Measurements from ENCODE around the gene PNPLA1.

Gene PNPLA1

GRCh38 chr6:36269834-36270705 lies at the start of gene PNPLA1:
TSS of gene PNPLA1 (plus strand) at chr6:36270060. CDS start at chr6:36270460, 400 bp downstream.
- H3K27ac ChIP-seq (ENCODE audit: low read depth, low read length), result no peak within 1 kb of the TSS
- H3K27me3 ChIP-seq (ENCODE audit: insufficient read depth, low read length), result peaks cover 16% of the 10 kb centered on the region
- no peak within 1 kb of the TSS for H3K4me3 ChIP-seq (ENCODE audit: low read depth, low read length)
- no peak within 1 kb of the TSS for H2AFZ ChIP-seq (ENCODE audit: low read length, unreplicated experiment)
- H3K79me2 ChIP-seq (ENCODE audit: control insufficient read depth, insufficient read depth, low read length, unreplicated experiment), result no peaks in the 10 kb centered on the region
- no peaks in the 10 kb centered on the region for H3K36me3 ChIP-seq (ENCODE audit: insufficient read depth, low read length)
- no peaks in the 10 kb centered on the region for H3K4me1 ChIP-seq (ENCODE audit: control insufficient read depth, insufficient read depth, low read length, unreplicated experiment)

- Histone ChIP-seq H3K4me1 (ENCODE audit: control insufficient read depth, insufficient read depth, low read length, unreplicated experiment) (peaks cover 21% of the 10 kb centered on the region), H3K36me3 (ENCODE audit: insufficient read depth, low read length) (peaks cover 35% of the 10 kb centered on the region; the same call in 1 of the 2 replicates), H3K4me3 (ENCODE audit: low read depth, low read length) (no peak overlapping the region), H2AFZ (ENCODE audit: low read length, unreplicated experiment) (no peak overlapping the region), H3K79me2 (ENCODE audit: control insufficient read depth, insufficient read depth, low read length, unreplicated experiment) (no peaks in the 10 kb centered on the region), H3K27ac (ENCODE audit: low read depth, low read length) (no peak overlapping the region), H3K27me3 (ENCODE audit: insufficient read depth, low read length) (no peaks in the 10 kb centered on the region)
Observed at GRCh38 chr6:36220226-36220625, 49.6 kb upstream of the PNPLA1 start.

- no peaks in the 10 kb centered on the region for H3K27me3 ChIP-seq (ENCODE audit: insufficient read depth, low read length)
- peaks cover 35% of the 10 kb centered on the region; the same call in 1 of the 2 replicates for H3K36me3 ChIP-seq (ENCODE audit: insufficient read depth, low read length)
- H2AFZ ChIP-seq (ENCODE audit: low read length, unreplicated experiment), result no peak overlapping the region
- no peak overlapping the region for H3K4me3 ChIP-seq (ENCODE audit: low read depth, low read length)
- no peaks in the 10 kb centered on the region for H3K79me2 ChIP-seq (ENCODE audit: control insufficient read depth, insufficient read depth, low read length, unreplicated experiment)
- no peak overlapping the region for H3K27ac ChIP-seq (ENCODE audit: low read depth, low read length)
- H3K4me1 ChIP-seq (ENCODE audit: control insufficient read depth, insufficient read depth, low read length, unreplicated experiment), result peaks cover 12% of the 10 kb centered on the region
Observed at GRCh38 chr6:36221674-36222073, 48.2 kb upstream of the PNPLA1 start.

- H3K79me2 ChIP-seq (ENCODE audit: control insufficient read depth, insufficient read depth, low read length, unreplicated experiment), result no peaks in the 10 kb centered on the region
- no peak overlapping the region for H2AFZ ChIP-seq (ENCODE audit: low read length, unreplicated experiment)
- peaks cover 12% of the 10 kb centered on the region for H3K4me1 ChIP-seq (ENCODE audit: control insufficient read depth, insufficient read depth, low read length, unreplicated experiment)
- no peak overlapping the region for H3K4me3 ChIP-seq (ENCODE audit: low read depth, low read length)
- no peaks in the 10 kb centered on the region for H3K27me3 ChIP-seq (ENCODE audit: insufficient read depth, low read length)
- H3K27ac ChIP-seq (ENCODE audit: low read depth, low read length), result no peak overlapping the region
- H3K36me3 ChIP-seq (ENCODE audit: insufficient read depth, low read length), result peaks cover 33% of the 10 kb centered on the region
Observed at GRCh38 chr6:36222924-36223323, 46.9 kb upstream of the PNPLA1 start.

- Histone ChIP-seq H3K27ac (ENCODE audit: low read depth, low read length) (no peak overlapping the region), H3K4me3 (ENCODE audit: low read depth, low read length) (no peak overlapping the region), H3K36me3 (ENCODE audit: insufficient read depth, low read length) (peaks cover 31% of the 10 kb centered on the region), H3K4me1 (ENCODE audit: control insufficient read depth, insufficient read depth, low read length, unreplicated experiment) (peaks cover 12% of the 10 kb centered on the region), H3K79me2 (ENCODE audit: control insufficient read depth, insufficient read depth, low read length, unreplicated experiment) (no peaks in the 10 kb centered on the region), H3K27me3 (ENCODE audit: insufficient read depth, low read length) (no peaks in the 10 kb centered on the region), H2AFZ (ENCODE audit: low read length, unreplicated experiment) (no peak overlapping the region)
Observed at GRCh38 chr6:36223706-36224105, 46.2 kb upstream of the PNPLA1 start.

GRCh38 chr6:36224918-36225461 lies 44.9 kb upstream of the PNPLA1 start:
- Histone ChIP-seq H3K4me1 (ENCODE audit: control insufficient read depth, insufficient read depth, low read length, unreplicated experiment) (peaks cover 12% of the 10 kb centered on the region), H3K27ac (ENCODE audit: low read depth, low read length) (no peak overlapping the region), H2AFZ (ENCODE audit: low read length, unreplicated experiment) (no peak overlapping the region), H3K36me3 (ENCODE audit: insufficient read depth, low read length) (peaks cover 21% of the 10 kb centered on the region), H3K79me2 (ENCODE audit: control insufficient read depth, insufficient read depth, low read length, unreplicated experiment) (no peaks in the 10 kb centered on the region), H3K27me3 (ENCODE audit: insufficient read depth, low read length) (no peaks in the 10 kb centered on the region), H3K4me3 (ENCODE audit: low read depth, low read length) (no peak overlapping the region)

GRCh38 chr6:36226438-36227047 lies 43.3 kb upstream of the PNPLA1 start:
- H3K27ac ChIP-seq (ENCODE audit: low read depth, low read length), result no peak overlapping the region

GRCh38 chr6:36227379-36228228 lies 42.3 kb upstream of the PNPLA1 start:
- no peaks in the 10 kb centered on the region for H3K27me3 ChIP-seq (ENCODE audit: insufficient read depth, low read length)
- H3K79me2 ChIP-seq (ENCODE audit: control insufficient read depth, insufficient read depth, low read length, unreplicated experiment), result no peaks in the 10 kb centered on the region
- H3K36me3 ChIP-seq (ENCODE audit: insufficient read depth, low read length), result peaks cover 18% of the 10 kb centered on the region
- H3K27ac ChIP-seq (ENCODE audit: low read depth, low read length), result no peak overlapping the region
- no peak overlapping the region for H2AFZ ChIP-seq (ENCODE audit: low read length, unreplicated experiment)
- no peak overlapping the region for H3K4me3 ChIP-seq (ENCODE audit: low read depth, low read length)
- peaks cover 12% of the 10 kb centered on the region for H3K4me1 ChIP-seq (ENCODE audit: control insufficient read depth, insufficient read depth, low read length, unreplicated experiment)

More at GRCh38 chr6:36226438-36227047, 43.3 kb upstream of the PNPLA1 start:
- no peak overlapping the region for H2AFZ ChIP-seq (ENCODE audit: low read length, unreplicated experiment)
- H3K4me1 ChIP-seq (ENCODE audit: control insufficient read depth, insufficient read depth, low read length, unreplicated experiment), result peaks cover 12% of the 10 kb centered on the region
- H3K27me3 ChIP-seq (ENCODE audit: insufficient read depth, low read length), result no peaks in the 10 kb centered on the region
- H3K36me3 ChIP-seq (ENCODE audit: insufficient read depth, low read length), result peaks cover 21% of the 10 kb centered on the region
- no peaks in the 10 kb centered on the region for H3K79me2 ChIP-seq (ENCODE audit: control insufficient read depth, insufficient read depth, low read length, unreplicated experiment)
- H3K4me3 ChIP-seq (ENCODE audit: low read depth, low read length), result no peak overlapping the region

- Histone ChIP-seq H2AFZ (ENCODE audit: low read length, unreplicated experiment) (no peak overlapping the region), H3K4me1 (ENCODE audit: control insufficient read depth, insufficient read depth, low read length, unreplicated experiment) (peaks cover 10% of the 10 kb centered on the region), H3K27ac (ENCODE audit: low read depth, low read length) (no peak overlapping the region), H3K27me3 (ENCODE audit: insufficient read depth, low read length) (no peaks in the 10 kb centered on the region), H3K79me2 (ENCODE audit: control insufficient read depth, insufficient read depth, low read length, unreplicated experiment) (no peaks in the 10 kb centered on the region), H3K4me3 (ENCODE audit: low read depth, low read length) (no peak overlapping the region), H3K36me3 (ENCODE audit: insufficient read depth, low read length) (peaks cover 6% of the 10 kb centered on the region)
Observed at GRCh38 chr6:36229223-36229622, 40.6 kb upstream of the PNPLA1 start.

- H3K27ac ChIP-seq (ENCODE audit: low read depth, low read length), result no peak overlapping the region
- H3K4me1 ChIP-seq (ENCODE audit: control insufficient read depth, insufficient read depth, low read length, unreplicated experiment), result no peaks in the 10 kb centered on the region
- peaks cover 2% of the 10 kb centered on the region; the same call in 1 of the 2 replicates for H3K36me3 ChIP-seq (ENCODE audit: insufficient read depth, low read length)
- no peak overlapping the region for H2AFZ ChIP-seq (ENCODE audit: low read length, unreplicated experiment)
- no peaks in the 10 kb centered on the region for H3K27me3 ChIP-seq (ENCODE audit: insufficient read depth, low read length)
- no peaks in the 10 kb centered on the region for H3K79me2 ChIP-seq (ENCODE audit: control insufficient read depth, insufficient read depth, low read length, unreplicated experiment)
- no peak overlapping the region for H3K4me3 ChIP-seq (ENCODE audit: low read depth, low read length)
Observed at GRCh38 chr6:36230371-36230770, 39.5 kb upstream of the PNPLA1 start.

Data from ACC112 (cell line).